Endothelial cell (in vitro differentiated cells): Measurements from ENCODE around the gene NHS. TPM values are rescaled to one million over a fixed set of nuclear protein-coding genes. Genes with fewer than 3 reads are reported as not detected.

Experiments
- DNase-seq: peaks from one replicate; pipeline ENCODE4 v3.0.0; 2021; ENCODE audit warnings: low spot score
- H3K27ac Mint-ChIP-seq: one replicate; pipeline ENCODE4 v1.8.0; 2021; ENCODE audit warnings: mixed read lengths, inconsistent platforms; ENCODE audit not compliant: unreplicated experiment
- H3K27me3 Mint-ChIP-seq: one replicate; pipeline ENCODE4 v1.8.0; 2021; ENCODE audit warnings: mild to moderate bottlenecking, moderate library complexity, mixed read lengths, inconsistent platforms; ENCODE audit not compliant: unreplicated experiment
- H3K36me3 Mint-ChIP-seq: one replicate; pipeline ENCODE4 v1.8.0; 2021; ENCODE audit warnings: mild to moderate bottlenecking, low read depth, mixed read lengths, inconsistent platforms; ENCODE audit not compliant: unreplicated experiment
- H3K4me1 Mint-ChIP-seq: one replicate; pipeline ENCODE4 v1.8.0; 2021; ENCODE audit warnings: mild to moderate bottlenecking, mixed read lengths, inconsistent platforms; ENCODE audit not compliant: unreplicated experiment
- H3K4me3 Mint-ChIP-seq: one replicate; pipeline ENCODE4 v1.8.0; 2021; ENCODE audit warnings: mild to moderate bottlenecking, mixed read lengths, inconsistent platforms; ENCODE audit not compliant: unreplicated experiment
- H3K9me3 Mint-ChIP-seq: one replicate; pipeline ENCODE4 v1.8.0; 2021; ENCODE audit warnings: mixed read lengths, inconsistent platforms; ENCODE audit not compliant: unreplicated experiment
- CTCF ChIP-seq: fragments of 200-600 bp; sonication (generic); IDR thresholded peaks from one replicate; pipeline ENCODE4 v1.5.0; 2021; ENCODE audit warnings: antibody characterized with exemption; ENCODE audit not compliant: unreplicated experiment
- total RNA-seq: library from RNA; stranded (reverse); fragmentation: NEBNext Ultra II Directional; extraction: Animal tissue kit (Norgen Biotek cat#: 25700); gene quantifications from one replicate; pipeline ENCODE4 v1.2.1, GENCODE V29; 2021; ENCODE audit not compliant: unreplicated experiment

NHS gene
- total RNA-seq, 1 donor from 2014 or later = 5.3 TPM

- no peak overlapping the region for H3K4me3 Mint-ChIP-seq
- H3K27ac Mint-ChIP-seq = no peak overlapping the region
- H3K4me1 Mint-ChIP-seq = no peaks in the 10 kb centered on the region
- no peak for TF ChIP-seq CTCF
- no peaks in the 10 kb centered on the region for H3K36me3 Mint-ChIP-seq
- no peaks in the 10 kb centered on the region for H3K27me3 Mint-ChIP-seq
- no peaks in the 10 kb centered on the region for H3K9me3 Mint-ChIP-seq
- no peak for DNase-seq
Measured at GRCh38 chrX:17679820-17680219, 304.8 kb downstream of the NHS start.

- no peak for TF ChIP-seq CTCF
- Mint-ChIP-seq H3K4me1 (no peaks in the 10 kb centered on the region), H3K27ac (no peak overlapping the region), H3K4me3 (no peak overlapping the region), H3K9me3 (no peaks in the 10 kb centered on the region), H3K27me3 (no peaks in the 10 kb centered on the region), H3K36me3 (no peaks in the 10 kb centered on the region)
- DNase-seq = no peak
Measured at GRCh38 chrX:17680732-17681413, 305.9 kb downstream of the NHS start.

GRCh38 chrX:17682259-17682658 is 307.3 kb downstream of the NHS start:
- H3K9me3 Mint-ChIP-seq = no peaks in the 10 kb centered on the region
- H3K4me1 Mint-ChIP-seq = no peaks in the 10 kb centered on the region
- H3K27ac Mint-ChIP-seq = no peak overlapping the region
- H3K27me3 Mint-ChIP-seq = no peaks in the 10 kb centered on the region
- H3K4me3 Mint-ChIP-seq = no peak overlapping the region
- no peak for TF ChIP-seq CTCF
- H3K36me3 Mint-ChIP-seq = no peaks in the 10 kb centered on the region
- DNase-seq = no peak

GRCh38 chrX:17685026-17685425 is 310.0 kb downstream of the NHS start:
- H3K27me3 Mint-ChIP-seq = no peaks in the 10 kb centered on the region
- no peaks in the 10 kb centered on the region for H3K36me3 Mint-ChIP-seq
- no peaks in the 10 kb centered on the region for H3K9me3 Mint-ChIP-seq
- H3K4me3 Mint-ChIP-seq = no peak overlapping the region
- peaks cover 3% of the 10 kb centered on the region for H3K4me1 Mint-ChIP-seq
- H3K27ac Mint-ChIP-seq = no peak overlapping the region
- DNase-seq = no peak
- no peak for TF ChIP-seq CTCF

DNA sequence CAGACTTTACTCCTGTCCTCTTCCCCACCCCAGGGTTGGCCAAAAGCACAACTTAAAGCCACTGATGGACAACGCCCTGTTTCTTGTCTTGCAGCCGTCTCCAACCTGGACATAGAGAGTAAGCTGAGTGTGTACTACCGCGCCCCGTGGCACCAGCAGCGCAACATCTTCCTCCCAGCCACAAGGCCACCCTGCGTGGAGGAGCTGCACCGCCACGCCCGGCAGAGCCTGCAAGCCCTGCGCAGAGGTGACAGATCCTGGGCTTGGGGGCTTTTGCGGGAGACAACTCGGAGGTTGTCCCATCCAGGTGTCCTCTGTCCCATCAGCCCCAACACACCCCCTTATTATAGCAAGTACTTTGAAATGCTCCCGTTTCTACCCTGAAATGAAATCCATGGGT is 312.6 kb downstream of the NHS start:
- Mint-ChIP-seq H3K27me3 (no peaks in the 10 kb centered on the region), H3K36me3 (no peaks in the 10 kb centered on the region), H3K4me1 (peaks cover 3% of the 10 kb centered on the region), H3K4me3 (no peak overlapping the region), H3K27ac (no peak overlapping the region), H3K9me3 (no peaks in the 10 kb centered on the region)
- no peak for TF ChIP-seq CTCF
- no peak for DNase-seq
